Uterus (tissue), 4 donors: ENCODE data around the gene IRAK1. TPM values are rescaled to one million over a fixed set of nuclear protein-coding genes. Genes with fewer than 3 reads are reported as not detected.

Experiments
- DNase-seq, 2 donors: peaks; one replicate each; pipeline ENCODE4 v3.0.0-alpha.2; 2019 to 2020
- H3K27ac ChIP-seq, 2 donors: fragments of 200-600 bp; sonication (generic); 1 replicate in 1 of 2; 2 replicates in 1 of 2; pipeline ENCODE4 v1.5.1; 2016 to 2018
- H3K27me3 ChIP-seq, 2 donors: fragments of 200-600 bp; sonication (generic); one replicate each; pipeline ENCODE4 v1.5.1; 2018 to 2019; ENCODE audit warnings: control low read depth in 1 of 2
- H3K36me3 ChIP-seq, 2 donors: fragments of 200-600 bp; sonication (generic); one replicate each; pipeline ENCODE4 v1.5.1; 2019; ENCODE audit warnings: control low read depth in 1 of 2
- H3K4me1 ChIP-seq, 2 donors: fragments of 200-600 bp; sonication (generic); one replicate each; pipeline ENCODE4 v1.5.1; 2018 to 2019; ENCODE audit warnings: control low read depth in 1 of 2
- H3K4me3 ChIP-seq, 2 donors: fragments of 200-600 bp; sonication (generic); 1 replicate in 1 of 2; 2 replicates in 1 of 2; pipeline ENCODE4 v1.5.1; 2018 to 2019; ENCODE audit warnings: mild to moderate bottlenecking in 1 of 2
- H3K9me3 ChIP-seq, 2 donors: fragments of 200-600 bp; sonication (generic); one replicate each; pipeline ENCODE4 v1.5.1; 2019; ENCODE audit warnings: control low read depth in 1 of 2
- CTCF ChIP-seq, 4 experiments: fragments of 200-600 bp in 2 of 4; fragments of 450-650 bp in 2 of 4; sonication (generic) in 2 of 4; IDR thresholded peaks; one replicate each; pipeline ENCODE4 v1.5.1; 2016 to 2019; ENCODE audit warnings: antibody characterized with exemption in 4 of 4, mild to moderate bottlenecking in 2 of 4, moderate library complexity in 1 of 4
- POLR2A ChIP-seq, 2 donors: fragments of 450-650 bp; IDR thresholded peaks; one replicate each; pipeline ENCODE4 v1.6.1; 2016; ENCODE audit warnings: antibody characterized with exemption in 2 of 2, mild to moderate bottlenecking in 1 of 2, moderate library complexity in 1 of 2
- intact Hi-C: fragments of 100-400 bp; cut with DNase I; formaldehyde crosslinking; loops from one replicate; pipeline ENCODE4 v1.15.1; 2023; ENCODE audit warnings: low total_unique reads
- total RNA-seq, 4 donors: library from RNA; depleted of rRNA in 3 of 4; stranded (reverse); fragments of >200 nt in 3 of 4; gene quantifications; one replicate each; pipeline versions ENCODE4 v1.1.0 to v1.2.4, GENCODE V29; 2014 to 2023
- donor health status: DM: yes; HTN: yes; CAD: no.

IRAK1 gene
- total RNA-seq = 10 to 100 TPM in 3 of 4 donors, 1 to 10 TPM in 1; 9.7 to 52.6 (median 35.8) TPM

GRCh38 chrX:154019633-154020528 lies at the start of gene IRAK1:
Gene IRAK1 (minus strand): TSS chrX:154019902. CDS start chrX:154019812, 90 bp downstream.
- peak in 1 of 2 donors; percentile 71 for DNase-seq
- peak in 1 of 4 experiments; percentile 8 for TF ChIP-seq CTCF (IDR thresholded peaks at IDR 0.05)
- peak; percentile 16 to 39 for TF ChIP-seq POLR2A (IDR thresholded peaks at IDR 0.05)
- peak within 1 kb of the TSS; percentile 88 to 91 for H3K27ac ChIP-seq
- peak within 1 kb of the TSS; percentile 36 to 54 for H3K4me3 ChIP-seq
- H3K27me3 ChIP-seq = no peaks in the 10 kb centered on the region
- no peaks in the 10 kb centered on the region for H3K36me3 ChIP-seq
- H3K9me3 ChIP-seq = no peaks in the 10 kb centered on the region
- intact Hi-C loops = no loop called here
- H3K4me1 ChIP-seq = no peaks in the 10 kb centered on the region

GRCh38 chrX:154068560-154068959 lies 48.9 kb upstream of the IRAK1 start:
- no peak overlapping the region for H3K27ac ChIP-seq
- intact Hi-C loops = no loop called here
- H3K9me3 ChIP-seq = no peaks in the 10 kb centered on the region
- TF ChIP-seq CTCF (IDR thresholded peaks at IDR 0.05) (no peak), POLR2A (IDR thresholded peaks at IDR 0.05) (no peak)
- no peak overlapping the region for H3K4me3 ChIP-seq
- H3K4me1 ChIP-seq = no peaks in the 10 kb centered on the region
- no peak for DNase-seq
- no peaks in the 10 kb centered on the region for H3K27me3 ChIP-seq
- H3K36me3 ChIP-seq = no peaks in the 10 kb centered on the region

- no peak for DNase-seq
- no peak overlapping the region for H3K4me3 ChIP-seq
- H3K9me3 ChIP-seq = no peaks in the 10 kb centered on the region
- no peaks in the 10 kb centered on the region for H3K4me1 ChIP-seq
- H3K27me3 ChIP-seq = no peaks in the 10 kb centered on the region
- no peaks in the 10 kb centered on the region for H3K36me3 ChIP-seq
- intact Hi-C loops = no loop called here
- no peak for TF ChIP-seq POLR2A (IDR thresholded peaks at IDR 0.05)
- no peak for TF ChIP-seq CTCF (IDR thresholded peaks at IDR 0.05)
- no peak overlapping the region for H3K27ac ChIP-seq
Measured at GRCh38 chrX:154064637-154065435, 45.1 kb upstream of the IRAK1 start.

GRCh38 chrX:154063234-154063633 lies 43.5 kb upstream of the IRAK1 start:
- no peak for TF ChIP-seq POLR2A (IDR thresholded peaks at IDR 0.05)
- TF ChIP-seq CTCF (IDR thresholded peaks at IDR 0.05) = no peak
- Histone ChIP-seq H3K4me1 (peaks cover 0 to 6% of the 10 kb centered on the region in 2 donors), H3K9me3 (no peaks in the 10 kb centered on the region), H3K36me3 (no peaks in the 10 kb centered on the region), H3K4me3 (no peak overlapping the region), H3K27me3 (no peaks in the 10 kb centered on the region), H3K27ac (no peak overlapping the region)
- intact Hi-C loops = no loop called here
- no peak for DNase-seq
